Body of pancreas (tissue), 4 donors: Measurements from ENCODE around the gene SIRPB1.

ENCODE experiments used
- POLR2A ChIP-seq, 3 donors: fragments of 450-650 bp; IDR thresholded peaks; one replicate each; pipeline ENCODE4 v1.6.1; 2016; ENCODE audit warnings: antibody characterized with exemption in 3 of 3, mild to moderate bottlenecking in 2 of 3
- TF ChIP-seq, protein P1 (sequence below), 7 experiments: fragments of 450-650 bp in 4 of 7; fragments of 200-600 bp in 3 of 7; sonication (generic) in 3 of 7; IDR thresholded peaks; one replicate each; pipeline ENCODE4 v1.5.1; 2016 to 2019; ENCODE audit warnings: antibody characterized with exemption in 7 of 7

DNA sequence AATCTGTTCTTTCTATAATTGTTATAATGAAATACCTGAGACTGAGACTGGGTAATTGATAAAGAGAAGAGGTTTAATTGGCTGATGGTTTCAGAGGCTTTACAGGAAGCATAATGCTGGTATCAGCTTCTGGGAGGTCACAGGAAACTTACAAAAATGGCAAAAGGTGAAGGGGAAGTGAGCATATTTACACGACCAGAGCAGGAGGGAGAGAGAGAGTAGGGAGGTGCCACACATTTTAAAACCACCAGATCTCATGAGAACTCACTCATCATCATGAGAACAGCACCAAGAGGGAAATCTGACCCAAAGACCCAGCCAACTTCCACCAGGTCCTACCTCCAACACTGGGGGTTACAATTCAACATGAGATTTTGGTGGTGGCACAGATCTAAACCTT, 2.6 kb upstream of the SIRPB1 start:
- TF ChIP-seq POLR2A (IDR thresholded peaks at IDR 0.05) = no peak
- TF ChIP-seq, protein P1, sequence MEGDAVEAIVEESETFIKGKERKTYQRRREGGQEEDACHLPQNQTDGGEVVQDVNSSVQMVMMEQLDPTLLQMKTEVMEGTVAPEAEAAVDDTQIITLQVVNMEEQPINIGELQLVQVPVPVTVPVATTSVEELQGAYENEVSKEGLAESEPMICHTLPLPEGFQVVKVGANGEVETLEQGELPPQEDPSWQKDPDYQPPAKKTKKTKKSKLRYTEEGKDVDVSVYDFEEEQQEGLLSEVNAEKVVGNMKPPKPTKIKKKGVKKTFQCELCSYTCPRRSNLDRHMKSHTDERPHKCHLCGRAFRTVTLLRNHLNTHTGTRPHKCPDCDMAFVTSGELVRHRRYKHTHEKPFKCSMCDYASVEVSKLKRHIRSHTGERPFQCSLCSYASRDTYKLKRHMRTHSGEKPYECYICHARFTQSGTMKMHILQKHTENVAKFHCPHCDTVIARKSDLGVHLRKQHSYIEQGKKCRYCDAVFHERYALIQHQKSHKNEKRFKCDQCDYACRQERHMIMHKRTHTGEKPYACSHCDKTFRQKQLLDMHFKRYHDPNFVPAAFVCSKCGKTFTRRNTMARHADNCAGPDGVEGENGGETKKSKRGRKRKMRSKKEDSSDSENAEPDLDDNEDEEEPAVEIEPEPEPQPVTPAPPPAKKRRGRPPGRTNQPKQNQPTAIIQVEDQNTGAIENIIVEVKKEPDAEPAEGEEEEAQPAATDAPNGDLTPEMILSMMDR (IDR thresholded peaks at IDR 0.05) = no peak
